AG04450 (cell line): ENCODE measurements around the gene DBH. TPM values are rescaled to one million over a fixed set of nuclear protein-coding genes. Genes with fewer than 3 reads are reported as not detected.

Source experiments
- CTCF ChIA-PET: fragments of 300-600, 350-600 bp; formaldehyde crosslinking; extraction: SDS; loops from one replicate; lab custom pipeline; 2022; ENCODE audit warnings: antibody characterized with exemption, inconsistent platforms; lab: Charles Lee
- POLR2A ChIA-PET: fragments of 350-600 bp; formaldehyde crosslinking; extraction: SDS; loops from one replicate; lab custom pipeline; 2021; ENCODE audit warnings: antibody characterized with exemption, inconsistent platforms; lab: Yijun Ruan, JAX
- DNase-seq: peaks from one replicate; pipeline ENCODE4 v3.0.0-alpha.2; 2011; ENCODE audit warnings: low read depth, low spot score
- H3K27ac ChIP-seq: one replicate; pipeline ENCODE4 v1.5.1; 2012; ENCODE audit warnings: low read depth, low read length, control low read depth
- H3K27me3 ChIP-seq: one replicate; pipeline ENCODE4 v1.6.0; 2012; ENCODE audit warnings: low read length; ENCODE audit not compliant: control insufficient read depth, insufficient read depth
- H3K4me3 ChIP-seq: 2 replicates; pipeline ENCODE4 v1.5.1; 2011; ENCODE audit warnings: mild to moderate bottlenecking, low read depth, low read length, control low read depth
- H3K9me3 ChIP-seq: 2 replicates; pipeline ENCODE4 v1.5.1; 2012; ENCODE audit warnings: low read length; ENCODE audit not compliant: control insufficient read depth, insufficient read depth
- CTCF ChIP-seq: IDR thresholded peaks from 2 replicates; pipeline ENCODE4 v1.5.1; 2011; ENCODE audit warnings: low read depth, low read length, control low read depth, inconsistent platforms
- polyA plus RNA-seq: library from polyadenylated mRNA; depleted of rRNA; stranded (reverse); fragments of >200 nt; gene quantifications from 2 replicates; pipeline ENCODE4 v1.2.3, GENCODE V29; 2011

Gene DBH
- polyA plus RNA-seq, 1 experiment = not detected

GRCh38 chr9:133604214-133604613 lies 31.9 kb upstream of the DBH start:
- no peak for TF ChIP-seq CTCF
- H3K4me3 ChIP-seq = no peak overlapping the region
- no peak overlapping the region for H3K27ac ChIP-seq
- ChIA-PET CTCF (interaction anchor here (0.6 kb wide), 1 partner anchor 19 kb away, joined by 3 read pairs; no protein-coding TSS in a partner anchor), POLR2A (no interaction called here)
- DNase-seq = no peak
- peaks cover 7% of the 10 kb centered on the region for H3K9me3 ChIP-seq
- peaks cover 42% of the 10 kb centered on the region for H3K27me3 ChIP-seq

GRCh38 chr9:133604856-133605255 lies 31.3 kb upstream of the DBH start:
- ChIA-PET POLR2A (no interaction called here), CTCF (interaction anchor here (0.6 kb wide), 1 partner anchor 20 kb away, joined by 3 read pairs; no protein-coding TSS in a partner anchor)
- Histone ChIP-seq H3K27me3 (peaks cover 46% of the 10 kb centered on the region), H3K4me3 (no peak overlapping the region), H3K27ac (no peak overlapping the region), H3K9me3 (peaks cover 5% of the 10 kb centered on the region)
- TF ChIP-seq CTCF = no peak
- DNase-seq = no peak

- Histone ChIP-seq H3K27me3 (peaks cover 48% of the 10 kb centered on the region), H3K27ac (no peak overlapping the region)
- CTCF ChIA-PET = no interaction called here
These were observed 30.7 kb upstream of the DBH start for GRCh38 chr9:133605446-133605845.

GRCh38 chr9:133605856-133606707 lies 30.1 kb upstream of the DBH start:
- no peak overlapping the region for H3K27ac ChIP-seq
- no peaks in the 10 kb centered on the region for H3K9me3 ChIP-seq
- H3K27me3 ChIP-seq = peaks cover 52% of the 10 kb centered on the region
- no peak overlapping the region for H3K4me3 ChIP-seq
- ChIA-PET CTCF (no interaction called here), POLR2A (no interaction called here)
- DNase-seq = no peak
- no peak for TF ChIP-seq CTCF

More at GRCh38 chr9:133605446-133605845, 30.7 kb upstream of the DBH start:
- TF ChIP-seq CTCF = no peak
- POLR2A ChIA-PET = no interaction called here
- no peaks in the 10 kb centered on the region for H3K9me3 ChIP-seq
- H3K4me3 ChIP-seq = no peak overlapping the region
- no peak for DNase-seq

- TF ChIP-seq CTCF = no peak
These were observed 29.5 kb upstream of the DBH start for GRCh38 chr9:133606708-133607025.

More at GRCh38 chr9:133606708-133607025, 29.5 kb upstream of the DBH start:
- Histone ChIP-seq H3K27me3 (peaks cover 55% of the 10 kb centered on the region), H3K9me3 (no peaks in the 10 kb centered on the region), H3K27ac (no peak overlapping the region), H3K4me3 (no peak overlapping the region)
- POLR2A ChIA-PET = no interaction called here
- DNase-seq = no peak
- CTCF ChIA-PET = no interaction called here
